Inflammatory macrophage treated with lipopolysaccharide for 1 hour (primary cell): ENCODE measurements around the gene SYN1.
"Not testable (repeated sequence)": the region's sequence is repeated elsewhere in the genome, so short reads cannot be mapped to it uniquely, and the experiment has no call there.

Source experiments
- DNase-seq, 2 donors: peaks; one replicate each; pipeline ENCODE4 v3.0.0-alpha.2; 2020 to 2022

The SYN1 gene

GRCh38 chrX:47619486-47620302 is at the start of gene SYN1:
Gene SYN1, minus strand, starts transcription at chrX:47619857. Its CDS starts 129 bp downstream, at chrX:47619728.
- peak; percentile 51 to 70 for DNase-seq

- DNase-seq: not testable (repeated sequence)
Observed at GRCh38 chrX:47665797-47666196, 46.1 kb upstream of the SYN1 start.

GRCh38 chrX:47664737-47665136 is 45.1 kb upstream of the SYN1 start:
- peak in 1 of 2 donors; percentile 9 for DNase-seq

- peak; percentile 70 to 91 for DNase-seq
Observed at GRCh38 chrX:47662144-47662657, 42.5 kb upstream of the SYN1 start.

- DNase-seq: no peak
Observed at GRCh38 chrX:47661539-47661938, 41.9 kb upstream of the SYN1 start.

- DNase-seq: no peak
Observed at GRCh38 chrX:47659421-47659726, 39.7 kb upstream of the SYN1 start.

GRCh38 chrX:47658684-47659420 is 39.2 kb upstream of the SYN1 start, which contains the start of gene UXT:
Gene UXT, minus strand, starts transcription at chrX:47659180. Its CDS starts 253 bp downstream, at chrX:47658927.
- DNase-seq: peak; percentile 84 to 91

- DNase-seq: peak in 1 of 2 donors; percentile 91
Observed at GRCh38 chrX:47658301-47658683, 38.6 kb upstream of the SYN1 start.

- DNase-seq: no peak
Observed at GRCh38 chrX:47651043-47651905, 31.6 kb upstream of the SYN1 start.

GRCh38 chrX:47650164-47651042 is 30.7 kb upstream of the SYN1 start, which contains the start of gene ELK1:
Gene ELK1, minus strand, starts transcription at chrX:47650563. Its CDS starts 9,122 bp downstream, at chrX:47641441.
- peak; percentile 88 to 93 for DNase-seq

- no peak for DNase-seq
Observed at GRCh38 chrX:47649781-47650163, 30.1 kb upstream of the SYN1 start.

- DNase-seq: no peak
Observed at GRCh38 chrX:47649271-47649670, 29.6 kb upstream of the SYN1 start.

GRCh38 chrX:47648376-47648775 is 28.7 kb upstream of the SYN1 start:
- DNase-seq: no peak

- no peak for DNase-seq
Observed at GRCh38 chrX:47646636-47647035, 27.0 kb upstream of the SYN1 start.

- no peak for DNase-seq
Observed at GRCh38 chrX:47645530-47645929, 25.9 kb upstream of the SYN1 start.

GRCh38 chrX:47644557-47645091 is 25.0 kb upstream of the SYN1 start:
- no peak for DNase-seq

GRCh38 chrX:47643926-47644325 is 24.3 kb upstream of the SYN1 start:
- peak in 1 of 2 donors; percentile 30 for DNase-seq

GRCh38 chrX:47638816-47639215 is 19.2 kb upstream of the SYN1 start:
- DNase-seq: no peak

- peak; percentile 65 to 75 for DNase-seq
Observed at GRCh38 chrX:47637546-47638195, 18.0 kb upstream of the SYN1 start.

- DNase-seq: peak in 1 of 2 donors; percentile 56
Observed at GRCh38 chrX:47634871-47635575, 15.4 kb upstream of the SYN1 start.
